B cell (primary cell): Measurements from ENCODE around the gene TAPBPL. TPM values are rescaled to one million over a fixed set of nuclear protein-coding genes. Genes with fewer than 3 reads are reported as not detected.

Experiments
- ATAC-seq: fragments of 200-7000 bp; cut with Tn5 transposase; one replicate; pipeline ENCODE4 v1.10.0; 2021; ENCODE audit warnings: low read depth, mild to moderate bottlenecking, moderate number of reproducible peaks, moderate library complexity
- CTCF ChIA-PET: fragments of 350-600 bp; sonication (Branson Sonifier 250); formaldehyde crosslinking; loops from one replicate; lab custom pipeline; 2021; ENCODE audit warnings: antibody characterized with exemption, inconsistent platforms; lab: Charles Lee
- POLR2A ChIA-PET: fragments of 350-600 bp; sonication (Branson Sonifier 250); formaldehyde crosslinking; loops from one replicate; lab custom pipeline; 2021; ENCODE audit warnings: antibody characterized with exemption; lab: Charles Lee
- DNase-seq: peaks from one replicate; pipeline ENCODE4 v3.0.0; 2013
- H2AFZ ChIP-seq: 2 replicates; pipeline ENCODE4 v1.6.1; 2012; ENCODE audit warnings: mild to moderate bottlenecking, low read depth, low read length; ENCODE audit not compliant: insufficient read depth, poor library complexity, severe bottlenecking
- H3K27ac ChIP-seq, 2 donors: 1 replicate in 1 of 2; 2 replicates in 1 of 2; pipeline ENCODE4 v1.5.1; 2012 to 2013; ENCODE audit warnings: low read length in 2 of 2, mild to moderate bottlenecking in 2 of 2, moderate library complexity in 1 of 2
- H3K27me3 ChIP-seq, 4 experiments: fragments of 200-600 bp in 1 of 4; sonication (generic) in 1 of 4; replicated peaks in 1 of 4; 1 replicate in 2 of 4; 2 replicates in 2 of 4; pipeline versions ENCODE4 v1.6.1 to v1.7.0; 2013 to 2016; ENCODE audit warnings: low read length in 3 of 4, mild to moderate bottlenecking in 2 of 4, mixed read lengths in 1 of 4, moderate library complexity in 1 of 4; ENCODE audit not compliant: insufficient read depth in 4 of 4, control insufficient read depth in 3 of 4; ENCODE audit errors: control extremely low read depth in 1 of 4
- H3K36me3 ChIP-seq, 2 experiments: replicated peaks in 1 of 2; 1 replicate in 1 of 2; 2 replicates in 1 of 2; pipeline versions ENCODE4 v1.6.1 to v1.7.1; 2013; ENCODE audit warnings: low read length in 1 of 2; ENCODE audit not compliant: insufficient read depth in 2 of 2, control insufficient read depth in 1 of 2; ENCODE audit errors: control extremely low read depth in 1 of 2, extremely low read depth in 1 of 2
- H3K4me1 ChIP-seq, 2 donors: fragments of 200-600 bp in 1 of 2; sonication (generic) in 1 of 2; 1 replicate in 1 of 2; 2 replicates in 1 of 2; pipeline versions ENCODE4 v1.5.1 to v1.6.1; 2013 to 2017; ENCODE audit warnings: low read length in 2 of 2; ENCODE audit not compliant: control insufficient read depth in 2 of 2, insufficient read depth in 2 of 2
- H3K4me2 ChIP-seq: replicated peaks from 2 replicates; pipeline ENCODE3; 2012; ENCODE audit warnings: mild to moderate bottlenecking, low read depth, low read length; ENCODE audit not compliant: poor library complexity, severe bottlenecking
- H3K4me3 ChIP-seq, 5 experiments: fragments of 200-600 bp in 1 of 5; sonication (generic) in 1 of 5; 1 replicate in 3 of 5; 2 replicates in 2 of 5; pipeline versions ENCODE4 v1.5.1 to v1.7.0; 2011 to 2016; ENCODE audit warnings: low read length in 4 of 5, mild to moderate bottlenecking in 4 of 5, low read depth in 2 of 5, control low read depth in 1 of 5, moderate library complexity in 1 of 5; ENCODE audit not compliant: insufficient read depth in 1 of 5; ENCODE audit errors: control extremely low read depth in 1 of 5, extremely low read depth in 1 of 5
- H3K79me2 ChIP-seq: fragments of 200-600 bp; sonication (generic); one replicate; pipeline ENCODE4 v1.6.0; 2016; ENCODE audit warnings: low read length; ENCODE audit not compliant: control insufficient read depth, insufficient read depth
- H3K9ac ChIP-seq: fragments of 200-600 bp; sonication (generic); 2 replicates; pipeline ENCODE4 v1.6.1; 2017; ENCODE audit warnings: mild to moderate bottlenecking, low read length, moderate library complexity
- H3K9me3 ChIP-seq, 3 donors: one replicate each; pipeline versions ENCODE4 v1.6.1 to v1.7.1; 2013; ENCODE audit warnings: low read length in 2 of 3; ENCODE audit not compliant: control insufficient read depth in 2 of 3, insufficient read depth in 1 of 3; ENCODE audit errors: control extremely low read depth in 1 of 3
- H4K20me1 ChIP-seq: 2 replicates; pipeline ENCODE4 v1.6.0; 2012; ENCODE audit warnings: mild to moderate bottlenecking, low read length; ENCODE audit not compliant: insufficient read depth, control insufficient read depth, poor library complexity, severe bottlenecking
- H3K27ac Mint-ChIP-seq: one replicate; pipeline ENCODE4 v1.8.0; 2021; ENCODE audit warnings: mixed read lengths
- H3K27me3 Mint-ChIP-seq: one replicate; pipeline ENCODE4 v1.8.0; 2021; ENCODE audit warnings: mixed read lengths
- H3K4me1 Mint-ChIP-seq: one replicate; pipeline ENCODE4 v1.8.0; 2021; ENCODE audit warnings: mixed read lengths
- H3K4me3 Mint-ChIP-seq: one replicate; pipeline ENCODE4 v1.8.0; 2021; ENCODE audit warnings: mixed read lengths
- H3K9me3 Mint-ChIP-seq: one replicate; pipeline ENCODE4 v1.8.0; 2022; ENCODE audit warnings: mixed read lengths; ENCODE audit not compliant: insufficient read depth
- CTCF ChIP-seq: fragments of 200-600 bp; IDR thresholded peaks from one replicate; pipeline ENCODE4 v1.8.0; 2022; ENCODE audit warnings: antibody characterized with exemption, mild to moderate bottlenecking
- EZH2 ChIP-seq: IDR thresholded peaks from 2 replicates; pipeline ENCODE4 v1.6.1; 2012; ENCODE audit warnings: borderline replicate concordance, low read depth, mild to moderate bottlenecking, moderate library complexity, low read length; ENCODE audit not compliant: insufficient read depth, poor library complexity, severe bottlenecking
- WGBS: methylation state at CpG from one replicate; pipeline ENCODE4 v1.1.5; 2013; ENCODE audit warnings: missing lambda C conversion rate; ENCODE audit not compliant: insufficient coverage; 5-methylcytosine and 5-hydroxymethylcytosine counted together
- intact Hi-C: fragments of 100-400 bp; cut with micrococcal nuclease; formaldehyde crosslinking; loops from one replicate; pipeline ENCODE4 v1.10.0; 2022
- polyA plus RNA-seq: library from polyadenylated mRNA; depleted of rRNA; stranded (reverse); fragments of >200 nt; gene quantifications from 2 replicates; pipeline ENCODE4 v1.2.3, GENCODE V29; 2012
- total RNA-seq, 2 donors: library from RNA; stranded (reverse); fragments of 120-200 nt in 1 of 2; gene quantifications; 1 replicate in 1 of 2; 2 replicates in 1 of 2; pipeline versions ENCODE4 v1.2.3 to v1.2.4, GENCODE V29; 2013 to 2022

TAPBPL gene
- total and polyA plus RNA-seq, 2 donors (not counting 1 experiment from before 2014, with no cell fraction given) = 80.5 to 103 TPM

DNA sequence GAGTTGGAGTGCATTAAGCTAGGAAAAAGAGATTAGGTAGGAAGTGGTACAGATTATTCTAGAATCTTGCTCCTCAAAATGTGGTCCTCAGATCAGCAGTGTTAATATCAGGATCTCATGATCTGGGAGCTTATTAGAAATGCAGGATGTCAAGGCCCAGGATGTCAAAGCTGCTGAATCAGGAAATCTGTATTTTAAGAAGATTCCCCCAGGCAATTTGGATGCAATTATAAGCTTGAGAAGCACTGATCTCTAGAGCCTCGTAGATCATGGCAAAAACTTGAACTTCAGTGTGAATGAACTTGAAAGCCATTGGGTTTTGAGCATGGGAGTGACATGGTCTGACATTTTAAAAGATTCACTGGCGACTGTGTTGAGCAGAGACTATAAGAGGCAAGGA lies 48.6 kb downstream of the TAPBPL start:
- Histone ChIP-seq H3K4me1 (peaks cover 3 to 4% of the 10 kb centered on the region in 2 donors), H3K4me3 (no peak overlapping the region), H3K27me3 (no peaks in the 10 kb centered on the region), H3K4me2 (no peak overlapping the region), H3K79me2 (peaks cover 65% of the 10 kb centered on the region), H3K9ac (no peak overlapping the region), H3K27ac (no peak overlapping the region), H3K9me3 (no peaks in the 10 kb centered on the region), H2AFZ (no peak overlapping the region), H3K36me3 (peaks cover 1 to 36% of the 10 kb centered on the region in 2 experiments), H4K20me1 (no peaks in the 10 kb centered on the region)
- H3K4me1 Mint-ChIP-seq = peaks cover 5% of the 10 kb centered on the region
- POLR2A ChIA-PET = no interaction called here
- intact Hi-C loops = no loop called here
- no peak overlapping the region for H3K27ac Mint-ChIP-seq
- H3K27me3 Mint-ChIP-seq = no peaks in the 10 kb centered on the region
- no peak overlapping the region for H3K4me3 Mint-ChIP-seq
- CTCF ChIA-PET = interaction anchor here (1.0 to 1.3 kb wide), 3 partner anchors 9 to 75 kb away, joined by 3 to 4 read pairs (median 3); no protein-coding TSS in a partner anchor
- WGBS = 94% methylated on average over 2 of the region's 2 CpGs
- TF ChIP-seq CTCF = no peak
- no peak for TF ChIP-seq EZH2
- H3K9me3 Mint-ChIP-seq = no peaks in the 10 kb centered on the region
- ATAC-seq (no peak), DNase-seq (no peak)

DNA sequence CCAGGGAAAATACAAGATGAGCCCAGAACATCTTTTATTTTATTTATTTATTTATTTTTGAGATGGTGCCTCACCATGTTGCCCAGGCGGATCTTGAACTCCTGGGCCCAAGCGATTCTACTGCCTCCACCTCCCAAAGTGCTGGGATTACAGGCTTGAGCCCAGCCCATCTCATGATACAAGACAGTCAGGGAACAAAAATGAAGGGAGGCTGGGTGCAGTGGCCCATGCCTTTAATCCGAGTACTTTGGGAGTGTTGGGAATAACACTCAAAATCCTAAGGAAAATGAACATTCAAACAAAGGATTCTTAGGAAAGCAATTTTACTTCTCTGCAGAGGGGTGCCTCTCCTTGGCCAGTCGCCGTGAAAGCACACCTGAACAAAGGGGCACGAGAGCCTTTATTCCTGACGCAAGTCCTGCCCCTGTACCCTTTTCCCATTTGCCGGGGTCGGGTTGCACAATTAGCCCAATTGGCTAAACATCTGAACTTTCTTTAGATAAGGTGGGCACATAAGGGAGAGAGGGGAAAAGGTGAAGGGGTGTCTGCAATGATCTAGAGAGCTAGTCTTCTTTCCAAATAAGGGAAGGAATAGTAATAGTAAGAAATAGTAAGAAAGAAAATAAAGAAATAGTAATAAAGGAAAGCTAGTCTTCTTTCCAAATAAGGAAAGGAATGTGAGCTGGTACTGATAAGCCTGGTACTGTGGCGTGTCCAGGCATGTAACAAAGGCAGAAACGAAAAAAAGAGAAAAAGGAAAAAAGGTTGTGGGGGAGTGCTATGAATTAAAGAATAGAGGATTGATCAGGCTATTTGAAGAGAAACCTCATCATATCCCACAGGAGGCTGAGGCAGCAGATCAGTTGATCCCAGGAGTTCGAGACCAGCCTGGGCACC lies 55.5 kb downstream of the TAPBPL start:
- Histone ChIP-seq H3K36me3 (peaks cover 0 to 37% of the 10 kb centered on the region in 2 experiments), H3K27me3 (no peaks in the 10 kb centered on the region), H4K20me1 (no peaks in the 10 kb centered on the region), H3K9me3 (no peaks in the 10 kb centered on the region), H3K4me3 (no peak overlapping the region), H3K79me2 (peaks cover 44% of the 10 kb centered on the region), H3K9ac (no peak overlapping the region), H2AFZ (no peak overlapping the region), H3K4me2 (no peak overlapping the region), H3K27ac (no peak overlapping the region), H3K4me1 (no peaks in the 10 kb centered on the region)
- POLR2A ChIA-PET = no interaction called here
- Mint-ChIP-seq H3K4me1 (no peaks in the 10 kb centered on the region), H3K27me3 (no peaks in the 10 kb centered on the region), H3K9me3 (no peaks in the 10 kb centered on the region), H3K27ac (no peak overlapping the region), H3K4me3 (no peak overlapping the region)
- intact Hi-C loops = no loop called here
- ATAC-seq = no peak
- 96% methylated on average over 7 of the region's 12 CpGs for WGBS
- no peak for TF ChIP-seq CTCF
- no peak for TF ChIP-seq EZH2
- DNase-seq = no peak
- CTCF ChIA-PET = no interaction called here
